ENCODE data around the gene TMC3. TPM values are rescaled to one million over a fixed set of nuclear protein-coding genes. Genes with fewer than 3 reads are reported as not detected.

Gene TMC3
- total and polyA plus RNA-seq, 2 of the 13 experiments (the other 11 are each of a cell fraction or from before 2014, with no cell fraction given) = not detected

DNA sequence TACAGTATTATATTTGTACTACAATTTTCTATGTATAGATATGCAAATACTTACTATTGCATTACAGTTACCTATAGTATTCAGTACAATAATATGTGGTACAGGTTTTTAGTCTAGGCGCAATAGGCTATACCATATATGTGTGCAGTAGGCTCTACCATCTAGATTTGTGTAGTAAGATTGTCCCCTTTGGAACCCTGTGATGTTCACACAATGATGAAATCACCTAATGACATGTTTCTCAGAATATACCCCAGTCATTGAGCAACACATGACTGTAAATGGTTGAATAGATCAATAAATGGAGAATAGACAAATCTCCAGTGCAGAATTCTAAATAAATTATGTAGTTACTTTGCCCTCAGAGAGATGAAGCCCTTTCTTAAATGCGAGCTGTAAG, 17.6 kb upstream of the TMC3 start:
- Histone ChIP-seq H2AFZ (ENCODE audit: low read length) (no peak overlapping the region), H3K4me1 (ENCODE audit: insufficient read depth, low read length) (no peaks in the 10 kb centered on the region), H3K36me3 (replicated peaks in 1 of 2; ENCODE audit: control insufficient read depth in 1 of 2, insufficient read depth in 2 of 2, low read length in 2 of 2) (no peaks in the 10 kb centered on the region), H3K9me3 (ENCODE audit: low read length) (no peaks in the 10 kb centered on the region), H3K79me2 (ENCODE audit: insufficient read depth, low read length) (no peaks in the 10 kb centered on the region), H3K27ac (ENCODE audit: extremely low read length, insufficient read depth, low read length) (no peak overlapping the region), H3K9ac (ENCODE audit: insufficient read depth, low read depth, low read length) (no peak overlapping the region), H3K4me2 (ENCODE audit: low read depth, low read length) (no peak overlapping the region), H3K27me3 (ENCODE audit: control insufficient read depth in 1 of 2, insufficient read depth in 2 of 2, low read length in 2 of 2) (no peaks in the 10 kb centered on the region), H3K4me3 (replicated peaks in 1 of 3; ENCODE audit: insufficient read depth in 1 of 3, low read depth in 2 of 3, low read length in 3 of 3) (no peak overlapping the region), H4K20me1 (ENCODE audit: insufficient read depth, low read length) (no peaks in the 10 kb centered on the region)
- TF ChIP-seq ZNF615 (CRISPR knock-in tag; IDR thresholded peaks at IDR 0.05; ENCODE audit: borderline replicate concordance) (no peak), BRCA1 (CRISPR knock-in tag; IDR thresholded peaks at IDR 0.05) (no peak), ZNF205 (CRISPR knock-in tag; IDR thresholded peaks at IDR 0.05) (no peak), MTA1 (CRISPR knock-in tag; IDR thresholded peaks at IDR 0.05; ENCODE audit: borderline replicate concordance) (no peak), ZFP82 (CRISPR knock-in tag; IDR thresholded peaks at IDR 0.05; ENCODE audit: borderline replicate concordance) (no peak), ZNF264 (CRISPR knock-in tag; IDR thresholded peaks at IDR 0.05) (no peak), RXRB (CRISPR knock-in tag; IDR thresholded peaks at IDR 0.05; ENCODE audit: borderline replicate concordance) (no peak), KDM6A (CRISPR knock-in tag; IDR thresholded peaks at IDR 0.05; ENCODE audit: low read depth) (no peak), SNRNP70 (IDR thresholded peaks at IDR 0.05; ENCODE audit: low read depth, low read length) (no peak), ZNF749 (CRISPR knock-in tag; IDR thresholded peaks at IDR 0.05; ENCODE audit: borderline replicate concordance) (no peak), ZEB1 (IDR thresholded peaks at IDR 0.05; ENCODE audit: insufficient replicate concordance, low read depth) (no peak), ZNF839 (CRISPR knock-in tag; IDR thresholded peaks at IDR 0.05; ENCODE audit: borderline replicate concordance) (no peak)
- TF ChIP-seq, protein P1, sequence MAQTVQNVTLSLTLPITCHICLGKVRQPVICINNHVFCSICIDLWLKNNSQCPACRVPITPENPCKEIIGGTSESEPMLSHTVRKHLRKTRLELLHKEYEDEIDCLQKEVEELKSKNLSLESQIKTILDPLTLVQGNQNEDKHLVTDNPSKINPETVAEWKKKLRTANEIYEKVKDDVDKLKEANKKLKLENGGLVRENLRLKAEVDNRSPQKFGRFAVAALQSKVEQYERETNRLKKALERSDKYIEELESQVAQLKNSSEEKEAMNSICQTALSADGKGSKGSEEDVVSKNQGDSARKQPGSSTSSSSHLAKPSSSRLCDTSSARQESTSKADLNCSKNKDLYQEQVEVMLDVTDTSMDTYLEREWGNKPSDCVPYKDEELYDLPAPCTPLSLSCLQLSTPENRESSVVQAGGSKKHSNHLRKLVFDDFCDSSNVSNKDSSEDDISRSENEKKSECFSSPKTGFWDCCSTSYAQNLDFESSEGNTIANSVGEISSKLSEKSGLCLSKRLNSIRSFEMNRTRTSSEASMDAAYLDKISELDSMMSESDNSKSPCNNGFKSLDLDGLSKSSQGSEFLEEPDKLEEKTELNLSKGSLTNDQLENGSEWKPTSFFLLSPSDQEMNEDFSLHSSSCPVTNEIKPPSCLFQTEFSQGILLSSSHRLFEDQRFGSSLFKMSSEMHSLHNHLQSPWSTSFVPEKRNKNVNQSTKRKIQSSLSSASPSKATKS (CRISPR knock-in tag; IDR thresholded peaks at IDR 0.05) = no peak
- TF ChIP-seq, protein P2, sequence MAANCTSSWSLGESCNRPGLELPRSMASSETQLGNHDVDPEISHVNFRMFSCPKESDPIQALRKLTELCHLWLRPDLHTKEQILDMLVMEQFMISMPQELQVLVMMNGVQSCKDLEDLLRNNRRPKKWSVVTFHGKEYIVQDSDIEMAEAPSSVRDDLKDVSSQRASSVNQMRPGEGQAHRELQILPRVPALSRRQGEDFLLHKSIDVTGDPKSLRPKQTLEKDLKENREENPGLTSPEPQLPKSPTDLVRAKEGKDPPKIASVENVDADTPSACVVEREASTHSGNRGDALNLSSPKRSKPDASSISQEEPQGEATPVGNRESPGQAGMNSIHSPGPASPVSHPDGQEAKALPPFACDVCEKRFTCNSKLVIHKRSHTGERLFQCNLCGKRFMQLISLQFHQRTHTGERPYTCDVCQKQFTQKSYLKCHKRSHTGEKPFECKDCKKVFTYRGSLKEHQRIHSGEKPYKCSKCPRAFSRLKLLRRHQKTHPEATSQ (CRISPR knock-in tag; IDR thresholded peaks at IDR 0.05; ENCODE audit: borderline replicate concordance) = no peak
- TF ChIP-seq, protein P3, sequence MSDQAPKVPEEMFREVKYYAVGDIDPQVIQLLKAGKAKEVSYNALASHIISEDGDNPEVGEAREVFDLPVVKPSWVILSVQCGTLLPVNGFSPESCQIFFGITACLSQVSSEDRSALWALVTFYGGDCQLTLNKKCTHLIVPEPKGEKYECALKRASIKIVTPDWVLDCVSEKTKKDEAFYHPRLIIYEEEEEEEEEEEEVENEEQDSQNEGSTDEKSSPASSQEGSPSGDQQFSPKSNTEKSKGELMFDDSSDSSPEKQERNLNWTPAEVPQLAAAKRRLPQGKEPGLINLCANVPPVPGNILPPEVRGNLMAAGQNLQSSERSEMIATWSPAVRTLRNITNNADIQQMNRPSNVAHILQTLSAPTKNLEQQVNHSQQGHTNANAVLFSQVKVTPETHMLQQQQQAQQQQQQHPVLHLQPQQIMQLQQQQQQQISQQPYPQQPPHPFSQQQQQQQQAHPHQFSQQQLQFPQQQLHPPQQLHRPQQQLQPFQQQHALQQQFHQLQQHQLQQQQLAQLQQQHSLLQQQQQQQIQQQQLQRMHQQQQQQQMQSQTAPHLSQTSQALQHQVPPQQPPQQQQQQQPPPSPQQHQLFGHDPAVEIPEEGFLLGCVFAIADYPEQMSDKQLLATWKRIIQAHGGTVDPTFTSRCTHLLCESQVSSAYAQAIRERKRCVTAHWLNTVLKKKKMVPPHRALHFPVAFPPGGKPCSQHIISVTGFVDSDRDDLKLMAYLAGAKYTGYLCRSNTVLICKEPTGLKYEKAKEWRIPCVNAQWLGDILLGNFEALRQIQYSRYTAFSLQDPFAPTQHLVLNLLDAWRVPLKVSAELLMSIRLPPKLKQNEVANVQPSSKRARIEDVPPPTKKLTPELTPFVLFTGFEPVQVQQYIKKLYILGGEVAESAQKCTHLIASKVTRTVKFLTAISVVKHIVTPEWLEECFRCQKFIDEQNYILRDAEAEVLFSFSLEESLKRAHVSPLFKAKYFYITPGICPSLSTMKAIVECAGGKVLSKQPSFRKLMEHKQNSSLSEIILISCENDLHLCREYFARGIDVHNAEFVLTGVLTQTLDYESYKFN (CRISPR knock-in tag; conservative IDR thresholded peaks at IDR 0.05) = no peak
- ATAC-seq (no peak), FAIRE-seq (no peak), DNase-seq (ENCODE audit: low spot score) (no peak)
- POLR2A ChIA-PET = no interaction called here
- no TSS peak for BruUV-seq (replicated peaks)
- in situ Hi-C loops (cut with HindIII; ENCODE audit: extremely low pct_ligation_motif_present, low pct_unique_long_range_greater_than_20kb) (no loop called here), intact Hi-C loops (cut with micrococcal nuclease; ENCODE audit: unreplicated experiment) (no loop called here)
- CTCF ChIA-PET (ENCODE audit: low intra/inter-chr PET ratio, low total read pairs) = no interaction called here
- 71% methylated on average over 2 of the region's 2 CpGs for WGBS (ENCODE audit: low lambda C conversion rate)

All from HepG2 (cell line).